Coronary artery (tissue), 2 donors: ENCODE results near the gene LRRC75A.

Source experiments
- DNase-seq: peaks from one replicate; pipeline ENCODE4 v3.0.0-alpha.2; 2017; ENCODE audit warnings: low spot score
- H3K27ac ChIP-seq, 2 donors: fragments of 200-600 bp; sonication (generic); one replicate each; pipeline ENCODE4 v1.5.1; 2016 to 2019
- H3K4me3 ChIP-seq: fragments of 200-600 bp; sonication (generic); 2 replicates; pipeline ENCODE4 v1.5.1; 2016; ENCODE audit warnings: mild to moderate bottlenecking, moderate library complexity
- TF ChIP-seq, protein P1 (sequence below): fragments of 200-600 bp; sonication (generic); IDR thresholded peaks from one replicate; pipeline ENCODE4 v1.5.1; 2019; ENCODE audit warnings: antibody characterized with exemption

The LRRC75A gene

DNA sequence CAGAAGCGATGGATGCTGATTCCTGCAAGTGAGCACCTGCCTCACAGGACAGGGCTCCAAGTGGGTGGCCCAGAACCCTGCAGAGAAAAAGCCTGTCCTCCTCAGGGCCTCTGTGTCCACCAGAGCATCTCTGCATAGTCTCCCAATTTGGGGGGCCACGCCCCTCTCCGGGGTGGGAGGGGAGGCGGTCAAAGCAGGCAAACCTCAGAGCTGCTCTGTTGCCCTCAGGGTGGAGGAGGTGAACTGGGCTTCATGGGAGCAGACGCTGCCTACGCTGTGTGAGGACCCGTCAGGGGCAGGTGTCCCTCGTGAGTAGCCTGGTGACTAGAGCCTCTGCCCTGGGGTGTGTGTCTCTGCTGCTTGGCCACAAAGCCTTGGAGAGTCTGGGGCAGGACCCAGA, 57.3 kb downstream of the LRRC75A start:
- no peak for DNase-seq
- H3K27ac ChIP-seq = no peak overlapping the region
- TF ChIP-seq, protein P1, sequence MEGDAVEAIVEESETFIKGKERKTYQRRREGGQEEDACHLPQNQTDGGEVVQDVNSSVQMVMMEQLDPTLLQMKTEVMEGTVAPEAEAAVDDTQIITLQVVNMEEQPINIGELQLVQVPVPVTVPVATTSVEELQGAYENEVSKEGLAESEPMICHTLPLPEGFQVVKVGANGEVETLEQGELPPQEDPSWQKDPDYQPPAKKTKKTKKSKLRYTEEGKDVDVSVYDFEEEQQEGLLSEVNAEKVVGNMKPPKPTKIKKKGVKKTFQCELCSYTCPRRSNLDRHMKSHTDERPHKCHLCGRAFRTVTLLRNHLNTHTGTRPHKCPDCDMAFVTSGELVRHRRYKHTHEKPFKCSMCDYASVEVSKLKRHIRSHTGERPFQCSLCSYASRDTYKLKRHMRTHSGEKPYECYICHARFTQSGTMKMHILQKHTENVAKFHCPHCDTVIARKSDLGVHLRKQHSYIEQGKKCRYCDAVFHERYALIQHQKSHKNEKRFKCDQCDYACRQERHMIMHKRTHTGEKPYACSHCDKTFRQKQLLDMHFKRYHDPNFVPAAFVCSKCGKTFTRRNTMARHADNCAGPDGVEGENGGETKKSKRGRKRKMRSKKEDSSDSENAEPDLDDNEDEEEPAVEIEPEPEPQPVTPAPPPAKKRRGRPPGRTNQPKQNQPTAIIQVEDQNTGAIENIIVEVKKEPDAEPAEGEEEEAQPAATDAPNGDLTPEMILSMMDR = no peak

GRCh38 chr17:16433514-16433913, 58.5 kb downstream of the LRRC75A start:
- DNase-seq = no peak
- TF ChIP-seq, protein P1 = no peak
- no peak overlapping the region for H3K4me3 ChIP-seq
- no peak overlapping the region for H3K27ac ChIP-seq

More for the DNA sequence above, 57.3 kb downstream of the LRRC75A start:
- no peak overlapping the region for H3K4me3 ChIP-seq

- H3K27ac ChIP-seq = no peak overlapping the region
- no peak overlapping the region for H3K4me3 ChIP-seq
- TF ChIP-seq, protein P1 = no peak
- DNase-seq = no peak
Measured at GRCh38 chr17:16432017-16432416, 60.0 kb downstream of the LRRC75A start.

DNA sequence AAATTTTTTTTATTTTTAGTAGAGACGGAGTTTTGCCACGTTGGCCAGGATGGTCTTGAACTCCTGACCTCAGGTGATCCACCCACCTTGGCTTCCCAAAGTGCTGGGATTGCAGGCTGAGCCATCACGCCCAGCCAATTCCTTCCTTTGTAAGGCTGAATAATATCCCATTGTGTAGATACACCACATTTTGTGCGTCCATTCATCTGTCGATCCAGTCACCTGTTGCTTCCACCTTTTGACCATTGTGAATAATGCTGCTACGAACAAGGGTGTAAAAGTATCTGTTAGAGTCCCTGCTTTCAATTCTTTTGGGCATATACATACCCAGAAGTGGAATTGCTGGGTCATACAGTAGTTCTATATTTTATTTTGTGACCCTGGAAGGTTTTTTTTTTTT, 61.3 kb downstream of the LRRC75A start:
- TF ChIP-seq, protein P1 = no peak
- no peak overlapping the region for H3K27ac ChIP-seq
- DNase-seq = no peak

GRCh38 chr17:16429083-16429482, 62.9 kb downstream of the LRRC75A start:
- TF ChIP-seq, protein P1 = no peak
- Histone ChIP-seq H3K27ac (no peak overlapping the region), H3K4me3 (no peak overlapping the region)
- DNase-seq = no peak

More for the DNA sequence above, 61.3 kb downstream of the LRRC75A start:
- no peak overlapping the region for H3K4me3 ChIP-seq

DNA sequence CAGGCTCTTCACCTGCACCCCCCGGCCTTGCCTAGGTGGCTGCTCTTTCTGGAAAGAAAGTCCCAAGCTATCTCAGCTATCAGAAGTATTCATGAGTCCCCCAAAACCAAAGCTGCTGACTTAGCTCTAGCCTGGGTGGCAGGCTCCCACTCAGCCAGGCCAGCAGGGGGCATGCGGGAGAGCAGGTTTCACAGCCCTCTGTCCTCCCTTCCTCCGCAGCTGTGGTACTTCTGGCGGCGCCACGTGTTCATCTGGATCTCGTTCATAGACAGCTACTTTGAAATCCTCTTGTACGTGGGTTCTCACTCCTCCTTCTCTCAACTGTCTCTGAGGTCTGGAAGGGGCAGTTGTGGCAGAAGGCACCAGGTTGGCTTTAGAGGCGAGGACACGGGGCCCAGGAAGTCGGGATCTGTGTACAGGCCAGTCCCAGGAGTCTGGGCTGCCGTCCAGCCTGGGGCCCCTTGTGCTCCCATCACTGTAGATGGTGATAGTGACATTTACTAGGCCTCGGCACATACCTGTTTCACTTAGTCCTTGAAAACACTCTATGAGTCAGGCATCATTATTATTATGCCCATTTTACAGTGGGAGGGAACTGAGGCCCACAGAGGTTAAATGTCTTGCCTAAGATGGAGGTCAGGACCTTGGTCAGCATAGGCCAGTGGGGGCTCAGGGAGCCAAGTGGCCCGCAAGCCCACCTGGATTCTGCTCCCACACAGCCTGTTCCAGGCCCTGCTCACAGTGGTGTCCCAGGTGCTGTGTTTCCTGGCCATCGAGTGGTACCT, 63.7 kb downstream of the LRRC75A start:
- TF ChIP-seq, protein P1 = no peak
- no peak overlapping the region for H3K27ac ChIP-seq
- no peak overlapping the region for H3K4me3 ChIP-seq
- no peak for DNase-seq

DNA sequence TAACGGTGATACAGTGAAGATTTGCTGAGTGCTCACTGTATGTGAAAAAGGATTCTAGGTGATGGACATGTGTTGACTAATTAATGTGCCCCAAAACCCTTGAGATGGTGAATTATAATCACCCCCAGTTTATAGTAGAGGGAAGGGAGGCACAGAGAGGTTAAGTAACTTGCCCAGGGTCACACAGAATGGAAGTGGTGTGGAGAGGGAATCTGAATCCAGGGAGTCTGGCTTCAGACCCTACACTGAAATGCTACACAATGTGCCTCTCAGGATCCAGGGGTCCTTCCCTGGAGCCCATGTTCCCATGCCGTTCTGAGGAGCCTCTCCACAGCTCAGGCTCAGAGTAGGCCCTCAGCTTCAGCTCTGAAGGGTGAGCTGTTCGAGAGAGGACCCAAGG, 65.0 kb downstream of the LRRC75A start:
- DNase-seq = no peak
- TF ChIP-seq, protein P1 = no peak
- no peak overlapping the region for H3K27ac ChIP-seq
- H3K4me3 ChIP-seq = no peak overlapping the region
